OCI-M1 (cell line): ENCODE data around the gene HNRNPLL.
"Not testable (repeated sequence)": the region's sequence is repeated elsewhere in the genome, so short reads cannot be mapped to it uniquely, and the experiment has no call there.

ENCODE experiments used
- DNase-seq: peaks from one replicate; lab custom pipeline; 2025; lab: John Stamatoyannopoulos, UW

Gene HNRNPLL

DNA sequence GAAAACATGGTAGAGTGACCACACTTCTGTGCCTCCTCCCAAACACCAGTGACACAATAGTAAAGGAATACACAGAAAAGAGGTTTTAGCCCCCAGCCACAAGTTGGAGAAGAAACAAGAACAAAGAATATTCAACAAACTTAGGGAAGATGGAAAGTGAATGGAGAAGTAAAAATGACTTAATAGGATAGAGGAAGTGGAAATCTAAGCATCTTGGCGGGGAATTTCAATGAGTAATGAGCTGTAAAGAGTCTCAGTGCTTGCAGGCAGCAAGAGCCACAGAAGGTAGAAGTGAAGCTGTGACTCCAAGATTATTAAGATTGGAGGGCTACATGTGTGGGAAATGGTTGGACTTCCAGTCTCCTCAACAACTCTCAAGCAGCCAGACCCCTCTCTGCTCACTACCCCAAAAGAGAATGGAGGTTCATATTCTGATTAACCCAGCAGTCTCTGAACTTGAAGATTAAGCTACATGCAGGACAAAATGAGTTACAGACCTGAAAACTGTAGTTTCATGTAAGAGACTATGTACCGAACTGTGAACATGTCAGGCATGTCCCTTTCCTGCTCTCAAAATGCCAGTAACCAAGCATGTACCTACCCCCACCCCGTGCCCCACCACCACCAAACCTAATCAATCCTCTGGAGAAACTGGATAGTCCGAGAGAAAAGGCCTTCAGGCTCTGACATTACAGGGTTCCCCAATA is 16.9 kb upstream of the HNRNPLL start:
- DNase-seq: peak; percentile 74

DNA sequence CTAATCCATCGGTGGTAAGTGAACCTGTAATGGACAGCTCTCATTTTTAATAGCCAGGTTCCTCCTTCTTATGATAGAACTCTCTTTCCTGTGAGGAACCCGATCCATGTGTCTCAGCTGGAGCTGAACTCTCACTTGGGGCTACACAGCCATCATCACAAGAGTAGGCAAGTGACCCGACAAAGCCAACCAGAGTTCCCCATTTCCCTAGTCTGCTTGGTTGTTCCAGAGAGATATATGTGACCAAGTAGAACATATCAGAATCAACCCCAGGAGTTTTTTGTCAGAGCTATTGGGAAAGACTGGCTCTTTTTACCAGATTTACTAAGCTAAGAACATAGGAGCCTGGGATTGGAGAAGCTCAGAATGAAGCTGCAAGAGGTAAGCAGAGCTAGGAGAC is 14.6 kb upstream of the HNRNPLL start:
- DNase-seq: no peak

DNA sequence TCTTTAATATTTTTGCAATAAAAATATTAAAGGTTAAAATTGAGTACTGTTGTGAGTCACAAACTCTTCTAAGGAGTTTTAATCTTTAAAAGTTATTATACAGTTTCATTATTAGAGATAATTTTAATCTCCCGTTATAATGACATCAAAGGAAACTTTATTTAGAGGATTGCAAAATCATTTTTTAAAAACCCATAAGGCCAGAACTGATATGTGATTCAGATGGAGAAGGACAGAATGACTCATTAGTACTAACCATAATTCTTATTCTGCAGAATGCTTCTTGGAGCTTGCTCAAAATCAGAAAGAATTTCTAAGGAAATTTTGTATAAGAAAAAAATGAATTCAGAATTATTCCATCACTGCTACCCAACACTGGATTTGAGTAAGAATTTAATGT is 12.5 kb upstream of the HNRNPLL start:
- peak; percentile 72 for DNase-seq

DNA sequence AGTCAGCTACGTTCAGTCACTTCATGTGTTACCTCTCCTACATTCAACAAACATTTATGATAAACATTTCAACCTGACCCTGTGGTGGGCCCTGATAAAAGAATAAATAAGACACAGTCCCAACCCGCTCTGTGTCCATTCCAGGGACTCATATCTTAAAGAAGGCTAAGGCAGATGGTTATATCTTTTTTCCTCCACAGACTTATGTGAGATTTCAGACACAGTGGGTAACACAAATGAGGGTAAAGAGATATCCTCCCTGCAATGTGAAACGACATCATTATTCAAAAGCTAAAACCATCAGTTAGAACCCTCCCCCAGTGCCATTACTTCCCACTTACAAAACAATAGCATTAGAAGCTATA is 11.1 kb upstream of the HNRNPLL start:
- peak; percentile 80 for DNase-seq

DNA sequence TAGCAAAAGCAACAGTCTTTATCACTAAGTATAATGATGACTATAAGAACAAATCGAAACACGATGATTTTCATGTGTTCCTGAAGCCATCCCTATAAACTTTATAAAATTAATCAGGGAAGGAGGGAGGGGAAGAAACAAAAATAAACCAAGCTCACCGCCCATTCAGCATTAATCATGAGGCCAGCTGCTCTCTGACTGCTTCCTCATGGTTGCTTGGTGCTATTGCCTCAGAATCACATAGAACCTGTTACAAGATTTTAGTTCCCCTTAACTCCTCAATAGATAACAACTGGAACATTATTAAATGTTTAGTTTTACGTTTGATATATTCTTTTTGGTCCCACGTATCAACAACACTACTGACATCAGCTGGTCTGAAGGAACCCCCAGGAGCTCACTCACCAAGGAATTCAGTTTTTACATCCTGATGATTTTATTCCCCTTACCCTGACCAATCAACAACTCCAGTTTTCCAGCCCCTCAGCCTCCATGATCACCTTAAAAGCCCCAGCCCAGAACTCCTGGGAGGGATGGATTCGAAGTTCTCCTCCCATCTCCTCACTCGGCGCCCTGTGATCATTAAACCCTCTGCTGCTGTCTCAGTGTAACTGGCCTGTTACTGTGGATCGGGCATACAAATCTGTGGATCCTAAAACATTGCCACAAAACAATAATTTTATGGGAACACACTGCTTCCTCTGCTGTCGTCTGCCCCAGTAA is 10.6 kb upstream of the HNRNPLL start:
- peak; percentile 71 for DNase-seq

DNA sequence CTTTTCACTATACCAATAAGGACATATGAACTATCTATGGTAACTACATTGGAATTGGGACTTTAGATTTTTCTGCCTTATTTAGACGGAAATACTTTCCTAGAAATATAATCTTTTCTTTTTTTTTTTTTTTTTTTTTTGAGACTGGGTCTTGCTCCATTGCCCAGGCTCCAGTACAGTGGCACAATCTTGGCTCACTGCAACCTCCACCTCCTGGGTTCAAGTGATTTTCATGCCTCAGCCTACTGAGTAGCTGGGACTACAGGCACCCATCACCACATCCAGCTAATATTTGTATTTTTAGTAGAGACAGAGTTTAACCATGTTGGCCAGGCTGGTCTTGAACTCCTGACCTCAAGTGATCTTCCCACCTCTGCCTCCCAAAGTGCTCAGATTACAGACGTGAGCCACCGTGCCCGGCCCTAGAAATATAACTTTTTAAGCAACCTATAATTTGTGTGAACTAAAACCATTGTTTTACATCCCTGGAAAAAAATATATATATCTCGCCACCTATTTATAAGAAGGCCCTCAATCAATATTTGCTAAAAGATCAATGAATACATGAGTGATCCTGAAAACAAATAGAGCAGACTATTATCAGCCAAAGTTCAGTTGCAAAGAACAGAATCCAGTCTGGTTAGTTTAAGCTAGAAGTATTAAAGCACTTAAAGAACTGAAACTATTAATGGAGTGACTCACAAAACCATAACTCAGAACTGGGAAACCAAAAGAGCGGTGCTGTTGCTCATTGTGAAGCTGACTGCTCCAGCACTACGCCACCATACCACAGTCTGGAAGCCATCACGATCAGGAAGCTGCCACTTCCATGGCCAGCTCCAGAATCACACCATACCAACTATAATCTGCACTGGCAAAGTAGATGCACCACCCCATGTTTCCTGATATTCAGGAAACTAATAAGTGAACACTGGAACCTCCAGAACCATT is 8.4 kb upstream of the HNRNPLL start:
- DNase-seq: no peak

DNA sequence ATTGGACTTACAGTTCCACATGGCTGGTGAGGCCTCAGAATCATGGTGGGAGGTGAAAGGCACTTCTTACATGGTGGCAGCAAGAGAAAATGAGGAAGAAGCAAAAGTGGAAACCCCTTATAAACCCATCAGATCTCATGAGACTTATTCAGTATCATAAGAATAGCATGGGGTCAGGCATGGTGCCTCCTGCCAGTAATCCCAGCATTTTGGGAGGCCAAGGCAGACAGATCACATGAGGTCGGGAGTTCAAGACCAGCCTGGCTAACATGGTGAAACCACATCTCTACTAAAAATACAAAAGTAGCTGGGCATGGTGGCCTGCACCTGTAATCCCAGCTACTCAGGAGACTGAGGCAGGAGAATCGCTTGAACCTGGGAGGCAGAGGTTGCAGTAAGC is 6.5 kb upstream of the HNRNPLL start:
- DNase-seq: not testable (repeated sequence)

DNA sequence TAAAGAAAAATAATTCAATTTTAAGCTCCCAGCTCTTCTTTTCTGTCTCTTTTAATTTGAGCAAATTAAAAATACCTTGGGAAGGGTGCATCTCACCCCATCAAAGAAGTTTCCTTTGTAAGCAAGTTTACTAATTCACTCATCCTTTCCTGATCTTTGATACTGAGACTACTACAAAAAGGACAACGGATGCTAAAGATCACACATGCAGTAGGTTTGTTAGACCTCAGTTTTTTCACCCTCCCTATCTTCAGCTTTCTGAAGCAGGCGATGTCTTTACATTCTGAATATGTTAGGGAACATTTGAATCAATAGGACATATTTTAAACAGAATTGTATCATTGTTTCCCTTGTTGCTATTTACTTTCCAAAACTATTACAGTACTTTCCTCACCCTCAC is 6.0 kb upstream of the HNRNPLL start:
- DNase-seq: no peak

DNA sequence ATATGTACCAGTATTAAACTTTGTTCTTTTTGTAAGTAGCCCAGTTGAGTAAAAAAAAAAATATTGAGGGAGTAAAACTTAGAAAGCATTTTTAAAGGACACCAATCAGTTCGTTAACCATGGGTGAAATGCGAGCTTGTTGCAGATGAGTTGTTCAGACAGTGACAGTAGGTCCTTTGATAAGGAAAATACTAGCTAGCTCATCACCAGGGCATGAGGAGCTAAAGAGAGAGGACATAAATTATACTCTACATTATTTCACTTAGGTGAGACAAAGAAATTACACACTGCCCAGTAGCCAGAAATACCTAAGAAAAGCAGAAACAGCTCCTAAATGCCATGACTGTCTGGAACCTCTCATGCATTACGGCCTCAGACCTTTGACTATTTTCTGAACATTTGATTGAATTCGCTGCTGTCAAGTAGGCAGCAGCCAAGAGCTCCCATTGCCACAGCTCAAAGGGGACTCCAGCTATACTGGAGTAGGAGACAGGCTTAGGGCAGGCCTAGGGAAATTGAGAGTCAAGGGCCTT is 2.6 kb upstream of the HNRNPLL start:
- DNase-seq: no peak

DNA sequence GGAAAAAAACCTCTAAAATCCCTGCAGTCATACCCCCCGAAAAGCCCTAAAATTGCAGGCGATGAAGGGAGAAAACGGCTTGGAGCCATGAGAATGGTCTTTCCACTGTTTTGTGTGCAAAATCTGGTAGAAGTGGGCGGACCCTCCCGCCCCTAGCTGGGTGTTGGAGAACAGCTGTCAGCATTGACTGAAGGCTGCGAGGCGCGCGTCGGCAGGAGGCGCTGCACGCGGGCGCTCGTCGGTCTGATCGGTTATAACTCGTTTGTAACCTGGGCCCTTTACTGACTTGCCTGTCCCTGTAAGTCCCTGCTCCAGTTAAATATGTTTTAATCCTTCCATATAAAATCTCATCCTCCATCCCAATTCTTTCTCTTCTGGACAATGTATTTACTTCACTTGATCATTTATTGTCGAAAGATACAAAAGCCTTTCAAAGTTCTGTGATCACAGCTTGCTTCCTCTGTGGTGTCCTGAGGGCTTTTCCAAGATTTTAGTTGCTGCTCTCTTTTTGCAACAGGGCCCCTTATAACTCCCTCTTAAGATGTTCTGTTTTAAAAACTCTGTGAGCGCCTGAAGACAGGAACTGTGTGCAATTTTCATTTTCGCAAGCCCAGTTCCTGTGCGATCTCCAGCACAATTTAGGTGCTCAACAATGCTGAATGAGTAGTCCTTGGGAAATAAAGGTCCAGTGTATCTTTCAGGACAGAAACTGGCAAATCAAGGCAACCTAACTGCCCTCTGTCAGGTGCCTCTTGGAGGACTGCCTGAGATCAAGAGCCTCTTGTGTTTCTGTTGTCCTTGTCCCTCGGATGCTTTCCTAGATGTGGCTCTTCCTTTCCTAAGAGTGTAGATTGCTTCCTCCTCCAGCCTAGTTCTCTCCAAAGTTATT is 918 bp upstream of the HNRNPLL start:
- DNase-seq: peak; percentile 95

DNA sequence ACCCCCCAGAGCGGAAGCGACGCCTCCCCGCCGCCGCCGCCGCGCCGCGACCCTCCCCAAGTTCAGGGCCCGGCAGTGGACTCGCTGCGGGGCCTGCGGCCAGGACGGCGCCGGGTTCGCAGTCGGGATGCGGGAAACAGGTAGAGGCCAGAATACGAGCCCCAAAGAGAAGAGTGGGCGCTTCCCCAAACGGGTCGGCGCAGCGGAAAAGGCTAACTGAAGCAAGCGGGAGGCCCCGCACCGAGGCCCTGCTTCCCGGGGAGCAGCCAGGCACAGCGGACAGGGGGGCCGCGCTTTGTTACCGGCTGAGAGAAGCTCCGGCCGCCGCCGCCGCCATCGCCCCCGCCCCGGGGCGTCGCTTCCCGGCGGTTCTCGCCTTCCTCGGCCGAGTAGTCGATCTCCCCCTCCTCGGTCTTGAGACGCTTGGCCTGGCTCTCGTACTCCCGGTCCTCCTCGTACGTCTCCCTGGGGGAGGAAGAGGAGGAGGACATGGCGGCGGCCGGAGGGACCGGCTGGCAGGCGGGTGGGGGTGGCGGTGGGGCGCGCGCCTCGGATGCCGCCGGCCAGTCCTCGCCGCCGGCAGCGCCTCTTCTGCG is 494 bp downstream of the HNRNPLL start:
- peak; percentile 68 for DNase-seq

DNA sequence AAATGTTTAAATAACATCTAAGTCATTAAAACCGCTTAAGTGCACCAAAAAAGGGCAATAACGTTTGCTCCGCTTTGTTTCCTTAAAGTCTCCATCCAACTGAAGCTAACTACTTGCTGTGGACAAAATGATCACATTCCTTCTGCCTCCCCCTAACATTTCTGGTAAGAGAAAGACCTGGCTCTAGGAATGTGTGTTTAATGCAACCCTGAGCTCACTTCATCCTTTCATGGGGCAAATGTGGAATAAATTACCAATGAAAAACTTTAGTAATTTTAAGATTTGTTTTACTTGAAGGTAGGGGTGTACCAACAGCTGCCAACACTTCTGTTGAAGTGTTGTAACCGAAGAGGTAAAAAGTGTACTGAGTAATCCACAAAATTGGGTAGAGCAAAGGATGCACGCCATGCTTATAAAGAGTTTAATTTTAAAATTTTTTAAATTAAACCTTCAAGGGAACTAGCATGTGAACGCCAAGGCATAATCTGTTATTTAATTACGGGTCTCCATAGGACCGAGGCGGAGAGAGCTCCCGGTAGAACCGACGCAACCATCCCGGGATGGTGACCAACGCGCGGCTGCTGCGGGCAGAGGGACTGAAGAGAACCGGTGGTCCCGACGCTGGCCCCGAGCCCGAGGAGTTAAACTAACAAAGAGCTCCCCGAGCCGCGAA is 1.1 kb downstream of the HNRNPLL start:
- peak; percentile 66 for DNase-seq

DNA sequence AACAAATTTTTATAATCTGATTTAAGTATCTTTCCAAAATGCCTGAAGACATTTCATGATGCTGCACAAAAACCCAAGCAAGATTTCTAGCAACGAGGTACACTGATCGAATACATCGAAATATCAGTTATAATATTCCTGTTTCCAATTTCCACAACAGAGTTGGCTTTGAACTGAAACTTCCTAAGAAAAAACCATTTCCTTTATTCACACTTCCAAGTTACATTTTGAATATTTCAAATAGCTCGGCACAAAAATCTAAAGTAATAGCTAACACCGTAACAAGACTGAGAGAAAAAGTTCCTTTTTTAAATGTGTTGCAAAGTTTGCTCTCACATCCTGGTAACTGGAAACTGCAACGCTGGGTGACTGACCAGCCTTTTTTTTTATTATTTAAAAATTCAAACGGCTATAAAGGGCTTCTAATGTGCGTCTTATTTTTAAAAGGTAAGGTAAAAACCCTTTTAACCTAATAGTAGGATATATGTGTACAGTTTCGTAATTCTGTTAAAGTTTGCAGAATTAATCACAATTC is 1.7 kb downstream of the HNRNPLL start:
- peak; percentile 49 for DNase-seq

DNA sequence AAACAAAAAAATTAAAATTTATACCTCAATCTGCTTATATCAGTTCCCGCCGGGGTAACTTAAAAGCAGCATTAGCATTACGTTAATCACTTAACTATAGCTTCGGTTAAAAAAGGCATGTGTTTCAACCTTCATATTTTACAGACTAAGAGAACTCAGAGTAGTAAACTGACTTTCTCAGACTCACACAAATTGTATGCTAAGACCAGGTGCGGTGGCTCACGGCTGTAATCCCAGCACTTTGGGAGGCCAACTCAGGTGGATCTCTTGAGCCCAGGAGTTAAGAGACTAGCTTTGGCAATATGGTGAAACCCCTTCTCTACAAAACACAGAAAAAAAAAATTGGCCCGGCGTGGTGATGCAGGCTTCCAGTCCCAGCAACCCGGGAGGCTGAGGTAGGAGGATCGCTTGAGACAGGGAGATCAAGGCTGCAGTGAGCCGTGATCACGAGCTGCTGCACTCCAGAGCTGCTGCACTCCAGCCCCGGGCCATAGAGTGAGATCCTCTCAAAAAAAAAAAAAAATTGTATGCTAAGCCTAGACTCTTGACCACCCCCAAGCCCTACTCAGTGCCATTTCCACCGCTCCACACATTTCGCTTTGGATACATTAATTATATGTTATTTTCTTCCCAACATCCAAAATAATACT is 2.4 kb downstream of the HNRNPLL start:
- DNase-seq: peak; percentile 64

DNA sequence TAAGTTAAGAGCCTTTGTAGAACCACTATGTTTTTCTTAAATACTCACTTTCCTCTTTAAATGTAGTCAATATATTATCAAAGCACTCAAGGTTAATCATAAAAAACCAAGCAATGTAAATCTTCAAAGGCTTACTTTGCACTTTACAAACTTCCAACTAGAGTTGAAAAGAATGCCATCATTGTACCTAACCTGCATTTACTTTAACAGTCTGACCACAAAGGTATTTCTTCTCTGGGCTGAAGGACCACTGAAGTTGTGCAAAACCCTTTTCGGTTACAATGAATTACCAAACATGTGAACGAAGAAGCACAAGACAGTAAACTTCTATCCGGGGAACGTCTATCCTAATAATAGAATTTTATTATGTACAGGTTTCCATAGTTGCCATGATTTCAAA is 3.0 kb downstream of the HNRNPLL start:
- DNase-seq: no peak

DNA sequence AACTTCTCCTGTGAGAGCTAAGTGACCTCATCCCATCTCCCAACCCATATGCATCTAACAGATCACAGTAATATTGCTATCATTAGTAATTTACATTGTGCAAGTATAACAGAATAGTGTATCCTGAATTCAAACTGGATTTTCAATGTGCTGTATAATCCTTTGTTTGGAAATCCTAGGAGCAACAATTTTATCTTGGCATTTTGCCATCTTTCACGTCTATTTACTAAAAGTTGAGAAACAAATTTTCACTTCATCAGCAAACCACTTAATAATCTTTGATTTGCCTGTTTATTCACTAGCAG is 3.8 kb downstream of the HNRNPLL start:
- peak; percentile 27 for DNase-seq

DNA sequence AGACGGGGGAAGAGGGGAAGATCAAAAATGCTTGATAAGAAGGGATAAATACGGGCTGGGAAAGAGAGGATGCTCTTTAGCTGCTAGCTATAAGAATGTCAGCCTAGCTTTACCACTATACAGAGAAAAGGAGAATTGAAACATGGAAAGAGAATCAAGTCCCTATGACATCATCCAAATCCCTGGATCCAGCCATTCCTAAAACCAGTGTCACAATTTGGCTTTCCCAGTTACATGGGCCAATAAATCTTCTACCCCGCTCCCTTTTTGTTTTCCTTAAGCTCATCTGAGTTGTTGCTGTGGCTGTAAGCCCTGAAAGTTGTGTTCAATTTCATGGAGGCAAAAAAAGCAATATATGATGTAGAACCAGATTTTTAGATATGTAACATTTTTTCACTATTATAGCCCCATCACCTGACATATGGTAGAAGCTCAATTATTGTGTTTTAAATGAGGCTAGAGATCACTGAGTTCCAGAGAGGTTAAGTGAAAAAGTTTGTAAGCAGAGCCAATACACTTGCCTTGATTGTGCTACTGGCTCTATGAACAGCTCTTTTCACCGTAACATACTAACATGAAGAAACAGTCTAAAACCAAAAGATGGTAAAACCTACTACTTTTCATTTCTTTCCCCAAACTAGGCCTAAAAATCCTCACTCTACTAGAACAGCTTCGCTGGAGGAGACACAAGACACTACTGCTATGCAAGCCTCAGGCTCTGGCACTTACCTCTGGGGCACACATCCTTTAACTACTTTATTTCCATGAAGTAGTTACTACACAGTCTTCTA is 4.3 kb downstream of the HNRNPLL start:
- DNase-seq: no peak

DNA sequence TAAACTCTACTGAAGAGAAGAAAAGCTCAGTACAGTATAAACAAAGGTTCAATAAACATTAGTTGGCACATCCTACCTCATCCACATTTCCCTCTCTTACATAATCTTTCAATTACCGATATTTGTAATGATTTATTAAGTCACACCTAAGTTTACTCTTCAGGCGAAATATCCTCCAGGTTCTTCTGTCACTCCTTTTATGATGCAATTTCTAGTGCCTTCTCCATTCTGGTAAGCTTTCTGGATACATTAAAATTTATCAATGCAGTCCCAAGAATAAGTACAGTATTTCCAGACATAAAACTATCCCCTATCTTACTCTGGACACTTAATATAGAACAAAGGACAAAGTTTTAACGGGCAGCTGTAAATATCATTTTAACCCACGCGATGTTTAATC is 5.6 kb downstream of the HNRNPLL start:
- DNase-seq: no peak

DNA sequence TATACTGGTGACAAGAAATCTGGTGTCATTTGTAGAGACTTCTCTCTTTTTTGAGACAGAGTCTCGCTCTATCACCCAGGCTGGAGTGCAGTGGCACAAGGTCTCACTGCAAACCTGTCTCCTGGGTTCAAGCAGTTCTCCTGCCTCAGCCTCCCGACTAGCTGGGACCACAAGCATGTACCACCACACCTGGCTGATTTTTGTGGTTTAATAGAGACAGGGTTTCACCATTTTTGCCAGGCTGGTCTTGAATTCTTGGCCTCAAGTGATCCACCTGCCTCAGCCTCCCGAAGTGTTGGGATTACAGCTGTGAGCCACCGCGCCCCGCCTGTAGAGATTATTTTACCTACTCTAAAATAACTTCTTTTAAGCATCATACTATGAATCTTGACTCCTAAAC is 6.5 kb downstream of the HNRNPLL start:
- no peak for DNase-seq
